ENCODE data around the gene SIN3A.

The SIN3A gene

GRCh38 chr15:75369897-75370581 is 81.5 kb downstream of the SIN3A start:
- no peak overlapping the region for H3K27ac ChIP-seq (ENCODE audit: insufficient read depth in 1 of 2, low read depth in 1 of 2, low read length in 2 of 2, poor library complexity in 1 of 2, severe bottlenecking in 2 of 2)
- H3K4me3 ChIP-seq (ENCODE audit: control insufficient read depth in 1 of 7, extremely low read depth in 1 of 7, insufficient read depth in 4 of 7, low read depth in 2 of 7, low read length in 6 of 7), result peak overlapping the region in 1 of 7 experiments; percentile 84
- H3K4me1 ChIP-seq (ENCODE audit: control extremely low read depth in 1 of 4, control insufficient read depth in 4 of 4, insufficient read depth in 4 of 4, low read length in 3 of 4), result peaks cover 5 to 23% (median 15%) of the 10 kb centered on the region in 4 experiments
- CTCF ChIA-PET, result interaction anchor here (1.0 to 3.0 kb wide), 5 partner anchors 9 to 154 kb away, joined by 3 to 16 read pairs (median 3); no protein-coding TSS in a partner anchor
- peaks cover 22 to 61% (median 46%) of the 10 kb centered on the region in 4 experiments for H3K36me3 ChIP-seq (ENCODE audit: control insufficient read depth in 4 of 4, insufficient read depth in 4 of 4, low read length in 3 of 4)
- no peak for DNase-seq
- POLR2A ChIA-PET, result interaction anchor here (0.7 kb wide), 1 partner anchor 328 kb away, joined by 4 read pairs; no protein-coding TSS in a partner anchor
- 98% methylated on average over 5 of the region's 7 CpGs for WGBS (ENCODE audit: insufficient coverage)
- no peaks in the 10 kb centered on the region for H3K9me3 ChIP-seq (ENCODE audit: control extremely low read depth in 1 of 5, control insufficient read depth in 4 of 5, insufficient read depth in 2 of 5, low read depth in 1 of 5, low read length in 4 of 5)
- no peaks in the 10 kb centered on the region for H3K27me3 ChIP-seq (replicated peaks in 2 of 5; ENCODE audit: control insufficient read depth in 4 of 5, insufficient read depth in 5 of 5, low read length in 4 of 5)

- H3K27ac ChIP-seq (ENCODE audit: insufficient read depth in 1 of 2, low read depth in 1 of 2, low read length in 2 of 2, poor library complexity in 1 of 2, severe bottlenecking in 2 of 2), result peak overlapping the region; percentile 77 to 88
- H3K36me3 ChIP-seq (ENCODE audit: control insufficient read depth in 4 of 4, insufficient read depth in 4 of 4, low read length in 3 of 4), result peaks cover 11 to 62% (median 45%) of the 10 kb centered on the region in 4 experiments
- CTCF ChIA-PET, result interaction anchor here (0.7 to 3.0 kb wide), 18 partner anchors 10 to 447 kb away, joined by 3 to 25 read pairs (median 5); partner anchors contain the start of genes IMP3 and NEIL1
These were observed 82.7 kb downstream of the SIN3A start for GRCh38 chr15:75368689-75369239.

GRCh38 chr15:75367913-75368688 is 83.4 kb downstream of the SIN3A start, which contains the start of gene MAN2C1:
Gene MAN2C1 (minus strand): TSS chr15:75368607. CDS start chr15:75368583, 24 bp downstream.
- H3K27ac ChIP-seq (ENCODE audit: insufficient read depth in 1 of 2, low read depth in 1 of 2, low read length in 2 of 2, poor library complexity in 1 of 2, severe bottlenecking in 2 of 2), result peak within 1 kb of the TSS; percentile 77 to 88
- POLR2A ChIA-PET, result interaction anchor here (0.5 to 2.6 kb wide), 6 partner anchors 16 to 258 kb away, joined by 3 to 13 read pairs (median 4); partner anchors contain the start of genes COMMD4, NEIL1, SIN3A and SNUPN
- H3K4me3 ChIP-seq (ENCODE audit: control insufficient read depth in 1 of 7, extremely low read depth in 1 of 7, insufficient read depth in 4 of 7, low read depth in 2 of 7, low read length in 6 of 7), result peak within 1 kb of the TSS; percentile 76 to 91 (median 89)
- peaks cover 9 to 62% (median 46%) of the 10 kb centered on the region in 4 experiments for H3K36me3 ChIP-seq (ENCODE audit: control insufficient read depth in 4 of 4, insufficient read depth in 4 of 4, low read length in 3 of 4)
- no peaks in the 10 kb centered on the region for H3K9me3 ChIP-seq (ENCODE audit: control extremely low read depth in 1 of 5, control insufficient read depth in 4 of 5, insufficient read depth in 2 of 5, low read depth in 1 of 5, low read length in 4 of 5)
- peaks cover 5 to 23% (median 15%) of the 10 kb centered on the region in 4 experiments for H3K4me1 ChIP-seq (ENCODE audit: control extremely low read depth in 1 of 4, control insufficient read depth in 4 of 4, insufficient read depth in 4 of 4, low read length in 3 of 4)
- DNase-seq, result peak; percentile 88 to 92 (median 88)
- CTCF ChIA-PET, result interaction anchor here (0.7 to 3.0 kb wide), 24 partner anchors 11 to 447 kb away, joined by 3 to 25 read pairs (median 4); partner anchors contain the start of genes COMMD4, IMP3 and NEIL1
- no peaks in the 10 kb centered on the region for H3K27me3 ChIP-seq (replicated peaks in 2 of 5; ENCODE audit: control insufficient read depth in 4 of 5, insufficient read depth in 5 of 5, low read length in 4 of 5)
- WGBS (ENCODE audit: insufficient coverage), result 0% methylated on average over 63 of the region's 67 CpGs

More at GRCh38 chr15:75368689-75369239, 82.7 kb downstream of the SIN3A start:
- POLR2A ChIA-PET, result interaction anchor here (0.5 to 2.6 kb wide), 3 partner anchors 83 to 257 kb away, joined by 3 to 13 read pairs (median 4); partner anchors contain the start of genes SIN3A and SNUPN
- DNase-seq, result peak in 2 of 3 donors; percentile 33 to 48
- H3K4me3 ChIP-seq (ENCODE audit: control insufficient read depth in 1 of 7, extremely low read depth in 1 of 7, insufficient read depth in 4 of 7, low read depth in 2 of 7, low read length in 6 of 7), result peak overlapping the region; percentile 76 to 91 (median 89)
- WGBS (ENCODE audit: insufficient coverage), result 3% methylated on average over 19 of the region's 23 CpGs
- H3K4me1 ChIP-seq (ENCODE audit: control extremely low read depth in 1 of 4, control insufficient read depth in 4 of 4, insufficient read depth in 4 of 4, low read length in 3 of 4), result peaks cover 5 to 23% (median 15%) of the 10 kb centered on the region in 4 experiments
- H3K27me3 ChIP-seq (replicated peaks in 2 of 5; ENCODE audit: control insufficient read depth in 4 of 5, insufficient read depth in 5 of 5, low read length in 4 of 5), result no peaks in the 10 kb centered on the region
- no peaks in the 10 kb centered on the region for H3K9me3 ChIP-seq (ENCODE audit: control extremely low read depth in 1 of 5, control insufficient read depth in 4 of 5, insufficient read depth in 2 of 5, low read depth in 1 of 5, low read length in 4 of 5)

GRCh38 chr15:75367406-75367912 is 84.0 kb downstream of the SIN3A start:
- Histone ChIP-seq H3K27ac (ENCODE audit: insufficient read depth in 1 of 2, low read depth in 1 of 2, low read length in 2 of 2, poor library complexity in 1 of 2, severe bottlenecking in 2 of 2) (peak overlapping the region in 1 of 2 experiments; percentile 88), H3K36me3 (ENCODE audit: control insufficient read depth in 4 of 4, insufficient read depth in 4 of 4, low read length in 3 of 4) (peaks cover 8 to 63% (median 48%) of the 10 kb centered on the region in 4 experiments), H3K4me3 (ENCODE audit: control insufficient read depth in 1 of 7, extremely low read depth in 1 of 7, insufficient read depth in 4 of 7, low read depth in 2 of 7, low read length in 6 of 7) (peak overlapping the region in 6 of 7 experiments; percentile 76 to 91 (median 90)), H3K4me1 (ENCODE audit: control extremely low read depth in 1 of 4, control insufficient read depth in 4 of 4, insufficient read depth in 4 of 4, low read length in 3 of 4) (peaks cover 5 to 23% (median 15%) of the 10 kb centered on the region in 4 experiments), H3K27me3 (replicated peaks in 2 of 5; ENCODE audit: control insufficient read depth in 4 of 5, insufficient read depth in 5 of 5, low read length in 4 of 5) (no peaks in the 10 kb centered on the region), H3K9me3 (ENCODE audit: control extremely low read depth in 1 of 5, control insufficient read depth in 4 of 5, insufficient read depth in 2 of 5, low read depth in 1 of 5, low read length in 4 of 5) (no peaks in the 10 kb centered on the region)
- POLR2A ChIA-PET, result interaction anchor here (0.6 to 2.6 kb wide), 5 partner anchors 15 to 258 kb away, joined by 3 to 13 read pairs (median 4); partner anchors contain the start of genes COMMD4, NEIL1, SIN3A and SNUPN
- DNase-seq, result no peak
- CTCF ChIA-PET, result interaction anchor here (0.7 to 3.0 kb wide), 21 partner anchors 11 to 448 kb away, joined by 3 to 25 read pairs (median 4); partner anchors contain the start of genes COMMD4, IMP3 and NEIL1
- 54% methylated on average over 6 of the region's 7 CpGs for WGBS (ENCODE audit: insufficient coverage)

- ChIA-PET POLR2A (interaction anchor here (1.9 to 2.6 kb wide), 2 partner anchors 85 to 259 kb away, joined by 4 to 13 read pairs; partner anchors contain the start of genes SIN3A and SNUPN), CTCF (interaction anchor here (0.9 to 2.9 kb wide), 12 partner anchors 10 to 318 kb away, joined by 3 to 25 read pairs (median 6); partner anchors contain the start of genes COMMD4 and NEIL1)
- Histone ChIP-seq H3K27me3 (replicated peaks in 2 of 5; ENCODE audit: control insufficient read depth in 4 of 5, insufficient read depth in 5 of 5, low read length in 4 of 5) (no peaks in the 10 kb centered on the region), H3K4me3 (ENCODE audit: control insufficient read depth in 1 of 7, extremely low read depth in 1 of 7, insufficient read depth in 4 of 7, low read depth in 2 of 7, low read length in 6 of 7) (peak overlapping the region in 1 of 7 experiments; percentile 84), H3K9me3 (ENCODE audit: control extremely low read depth in 1 of 5, control insufficient read depth in 4 of 5, insufficient read depth in 2 of 5, low read depth in 1 of 5, low read length in 4 of 5) (no peaks in the 10 kb centered on the region), H3K4me1 (ENCODE audit: control extremely low read depth in 1 of 4, control insufficient read depth in 4 of 4, insufficient read depth in 4 of 4, low read length in 3 of 4) (peaks cover 5 to 23% (median 15%) of the 10 kb centered on the region in 4 experiments), H3K36me3 (ENCODE audit: control insufficient read depth in 4 of 4, insufficient read depth in 4 of 4, low read length in 3 of 4) (peaks cover 8 to 63% (median 46%) of the 10 kb centered on the region in 4 experiments), H3K27ac (ENCODE audit: insufficient read depth in 1 of 2, low read depth in 1 of 2, low read length in 2 of 2, poor library complexity in 1 of 2, severe bottlenecking in 2 of 2) (no peak overlapping the region)
- no peak for DNase-seq
These were observed 84.5 kb downstream of the SIN3A start for GRCh38 chr15:75367006-75367405.

- CTCF ChIA-PET, result interaction anchor here (1.1 to 1.6 kb wide), 2 partner anchors 12 to 319 kb away, joined by 3 read pairs; no protein-coding TSS in a partner anchor
- Histone ChIP-seq H3K36me3 (ENCODE audit: control insufficient read depth in 4 of 4, insufficient read depth in 4 of 4, low read length in 3 of 4) (peaks cover 2 to 63% (median 44%) of the 10 kb centered on the region in 4 experiments), H3K9me3 (ENCODE audit: control extremely low read depth in 1 of 5, control insufficient read depth in 4 of 5, insufficient read depth in 2 of 5, low read depth in 1 of 5, low read length in 4 of 5) (no peaks in the 10 kb centered on the region), H3K4me1 (ENCODE audit: control extremely low read depth in 1 of 4, control insufficient read depth in 4 of 4, insufficient read depth in 4 of 4, low read length in 3 of 4) (peaks cover 5 to 23% (median 15%) of the 10 kb centered on the region in 4 experiments), H3K4me3 (ENCODE audit: control insufficient read depth in 1 of 7, extremely low read depth in 1 of 7, insufficient read depth in 4 of 7, low read depth in 2 of 7, low read length in 6 of 7) (no peak overlapping the region), H3K27me3 (replicated peaks in 2 of 5; ENCODE audit: control insufficient read depth in 4 of 5, insufficient read depth in 5 of 5, low read length in 4 of 5) (no peaks in the 10 kb centered on the region), H3K27ac (ENCODE audit: insufficient read depth in 1 of 2, low read depth in 1 of 2, low read length in 2 of 2, poor library complexity in 1 of 2, severe bottlenecking in 2 of 2) (peak overlapping the region in 1 of 2 experiments; percentile 3)
- DNase-seq, result no peak
- WGBS (ENCODE audit: insufficient coverage), result 100% methylated on average over 1 of the region's 3 CpGs
- POLR2A ChIA-PET, result no interaction called here
These were observed 85.3 kb downstream of the SIN3A start for GRCh38 chr15:75366163-75366562.

Measured in common myeloid progenitor, CD34-positive (primary cell).